ENCODE measurements around the gene ANTXR1. TPM values are rescaled to one million over a fixed set of nuclear protein-coding genes. Genes with fewer than 3 reads are reported as not detected.

The ANTXR1 gene
- total and polyA plus RNA-seq, 5 donors from 2014 or later: not detected

DNA sequence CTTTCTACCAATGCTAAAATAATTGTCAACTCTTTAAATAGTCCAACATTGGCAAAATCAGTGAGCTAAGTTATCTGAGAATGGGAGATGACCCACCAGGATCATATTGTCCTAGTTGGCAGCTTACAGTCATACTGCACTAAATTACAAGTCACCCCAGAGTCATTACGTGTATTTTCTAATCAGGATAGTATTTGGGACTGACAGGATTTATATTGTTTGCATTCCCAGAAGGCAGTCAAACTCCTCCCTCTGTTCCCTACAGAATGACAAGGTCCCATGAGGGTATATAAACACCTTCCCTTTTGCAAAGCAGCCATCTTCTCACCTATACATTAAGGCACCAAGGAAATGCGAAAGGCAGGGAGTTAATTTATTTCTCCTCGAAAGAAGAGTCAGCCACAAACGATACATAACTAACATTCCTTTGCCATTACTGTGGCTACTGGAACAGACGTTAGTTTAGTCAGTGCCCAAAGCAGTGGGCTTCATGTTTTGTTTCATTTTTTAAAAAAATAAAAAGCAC, 125.3 kb downstream of the ANTXR1 start:
- H3K36me3 ChIP-seq (ENCODE audit: control insufficient read depth, insufficient read depth, low read length): no peaks in the 10 kb centered on the region
- no peaks in the 10 kb centered on the region for H3K4me1 ChIP-seq (ENCODE audit: control insufficient read depth, insufficient read depth, low read length, poor library complexity, severe bottlenecking)
- H3K27ac ChIP-seq (ENCODE audit: insufficient read depth, low read length, poor library complexity, severe bottlenecking): no peak overlapping the region
- Mint-ChIP-seq H3K4me3 (no peak overlapping the region), H3K27ac (no peak overlapping the region), H3K27me3 (peaks cover 35% of the 10 kb centered on the region), H3K4me1 (no peaks in the 10 kb centered on the region), H3K9me3 (peaks cover 0 to 3% (median 0%) of the 10 kb centered on the region in 7 donors), H3K36me3 (no peaks in the 10 kb centered on the region)
- H3K27me3 ChIP-seq (ENCODE audit: control insufficient read depth, insufficient read depth, low read length): peaks cover 2% of the 10 kb centered on the region
- ATAC-seq (ENCODE audit: low read depth in 2 of 2) (no peak), DNase-seq (no peak)
- no peak overlapping the region for H3K4me3 ChIP-seq (ENCODE audit: low read depth, low read length)
- no peaks in the 10 kb centered on the region for H3K9me3 ChIP-seq (ENCODE audit: control insufficient read depth in 2 of 2, low read length in 2 of 2)

DNA sequence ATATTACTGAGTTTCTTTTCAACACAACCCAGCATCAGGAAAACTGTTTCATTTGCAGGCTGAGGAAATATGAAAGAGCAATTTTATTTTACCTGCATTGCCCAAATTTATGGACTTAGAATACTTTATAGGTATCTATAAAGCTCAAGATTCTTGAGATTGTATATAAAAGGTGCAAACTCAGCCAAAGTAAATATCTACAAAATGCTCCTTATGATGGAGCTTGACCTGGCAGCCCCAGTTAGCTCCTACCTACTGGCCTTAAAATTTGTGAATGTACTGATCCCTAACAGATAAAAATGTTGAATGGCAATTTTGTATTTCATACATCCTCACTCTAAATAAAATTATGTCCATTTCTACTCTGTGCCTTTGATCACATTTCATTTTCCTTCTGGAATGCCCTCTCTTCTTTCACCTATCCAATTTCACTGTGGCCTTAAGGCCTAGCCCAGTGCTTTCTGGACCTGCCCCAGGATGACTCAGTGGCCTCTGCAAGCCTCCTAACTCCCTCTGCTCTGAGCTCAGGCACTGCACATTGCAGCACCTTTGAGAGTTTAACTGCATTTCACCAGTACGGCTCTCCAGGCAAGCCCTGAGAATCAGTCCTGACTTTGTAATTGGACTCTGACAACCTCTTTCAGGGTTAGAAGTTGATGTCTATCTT, 125.9 kb downstream of the ANTXR1 start:
- no peak overlapping the region for H3K4me3 ChIP-seq (ENCODE audit: low read depth, low read length)
- no peaks in the 10 kb centered on the region for H3K4me1 ChIP-seq (ENCODE audit: control insufficient read depth, insufficient read depth, low read length, poor library complexity, severe bottlenecking)
- H3K36me3 ChIP-seq (ENCODE audit: control insufficient read depth, insufficient read depth, low read length): no peaks in the 10 kb centered on the region
- H3K27me3 ChIP-seq (ENCODE audit: control insufficient read depth, insufficient read depth, low read length): peaks cover 2% of the 10 kb centered on the region
- H3K9me3 Mint-ChIP-seq: peaks cover 0 to 3% (median 0%) of the 10 kb centered on the region in 7 donors
- H3K4me1 Mint-ChIP-seq: no peaks in the 10 kb centered on the region
- no peak overlapping the region for H3K27ac Mint-ChIP-seq
- ATAC-seq (ENCODE audit: low read depth in 2 of 2) (no peak), DNase-seq (no peak)
- H3K36me3 Mint-ChIP-seq: no peaks in the 10 kb centered on the region
- H3K27ac ChIP-seq (ENCODE audit: insufficient read depth, low read length, poor library complexity, severe bottlenecking): no peak overlapping the region
- H3K9me3 ChIP-seq (ENCODE audit: control insufficient read depth in 2 of 2, low read length in 2 of 2): no peaks in the 10 kb centered on the region
- H3K4me3 Mint-ChIP-seq: no peak overlapping the region
- H3K27me3 Mint-ChIP-seq: peaks cover 41% of the 10 kb centered on the region

DNA sequence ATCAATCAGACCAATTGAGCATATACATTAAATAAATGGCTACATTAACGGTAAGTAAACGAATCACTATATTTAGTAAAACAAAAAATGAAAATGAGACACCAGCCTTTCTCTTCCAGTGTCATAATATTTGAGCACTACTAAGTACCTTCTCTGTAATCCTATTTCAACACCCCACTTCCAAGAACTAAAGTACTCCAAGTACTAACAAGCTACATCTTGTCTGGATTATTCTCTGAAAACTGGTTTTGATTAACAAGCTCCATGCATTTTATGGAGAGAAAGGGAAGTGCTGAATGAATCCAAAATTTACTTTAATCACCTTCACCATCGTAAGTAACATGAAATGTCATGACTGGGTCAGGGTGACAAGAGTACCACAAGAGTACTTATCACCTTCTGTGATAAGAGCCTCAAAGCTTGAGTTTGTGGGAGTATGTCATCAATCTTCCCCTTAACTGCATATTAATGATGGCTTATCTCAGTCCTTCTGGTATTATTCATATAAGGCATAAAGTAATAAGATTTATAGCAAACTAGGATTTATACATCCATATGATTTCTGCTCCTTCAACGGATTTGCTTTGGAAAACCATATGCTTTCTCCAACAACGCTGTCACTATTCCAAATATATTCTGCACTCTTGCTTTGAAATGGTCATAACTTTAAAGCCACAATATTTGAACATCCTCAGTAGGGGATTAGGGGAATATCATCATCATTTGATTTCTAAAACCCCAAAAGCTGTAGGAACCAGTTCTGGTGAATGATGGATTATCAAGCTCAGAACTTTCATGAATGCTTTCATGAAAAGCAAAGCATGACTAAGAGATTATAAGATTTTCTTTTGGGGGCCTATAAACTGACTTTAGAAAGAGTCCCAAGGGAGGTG, 127.0 kb downstream of the ANTXR1 start:
- Histone ChIP-seq H3K4me1 (ENCODE audit: control insufficient read depth, insufficient read depth, low read length, poor library complexity, severe bottlenecking) (no peaks in the 10 kb centered on the region), H3K27me3 (ENCODE audit: control insufficient read depth, insufficient read depth, low read length) (peaks cover 2% of the 10 kb centered on the region), H3K36me3 (ENCODE audit: control insufficient read depth, insufficient read depth, low read length) (no peaks in the 10 kb centered on the region), H3K4me3 (ENCODE audit: low read depth, low read length) (no peak overlapping the region), H3K27ac (ENCODE audit: insufficient read depth, low read length, poor library complexity, severe bottlenecking) (no peak overlapping the region), H3K9me3 (ENCODE audit: control insufficient read depth in 2 of 2, low read length in 2 of 2) (no peaks in the 10 kb centered on the region)
- Mint-ChIP-seq H3K36me3 (no peaks in the 10 kb centered on the region), H3K4me1 (no peaks in the 10 kb centered on the region), H3K27me3 (peaks cover 41% of the 10 kb centered on the region), H3K27ac (no peak overlapping the region), H3K4me3 (no peak overlapping the region), H3K9me3 (peaks cover 0 to 3% (median 0%) of the 10 kb centered on the region in 7 donors)
- ATAC-seq (ENCODE audit: low read depth in 2 of 2) (no peak), DNase-seq (no peak)

- Mint-ChIP-seq H3K4me1 (no peaks in the 10 kb centered on the region), H3K9me3 (peaks cover 0 to 3% (median 0%) of the 10 kb centered on the region in 7 donors), H3K27me3 (peaks cover 39% of the 10 kb centered on the region), H3K4me3 (no peak overlapping the region), H3K36me3 (no peaks in the 10 kb centered on the region), H3K27ac (no peak overlapping the region)
- no peaks in the 10 kb centered on the region for H3K9me3 ChIP-seq (ENCODE audit: control insufficient read depth in 2 of 2, low read length in 2 of 2)
- ATAC-seq (ENCODE audit: low read depth in 2 of 2): no peak
- no peak overlapping the region for H3K27ac ChIP-seq (ENCODE audit: insufficient read depth, low read length, poor library complexity, severe bottlenecking)
- no peaks in the 10 kb centered on the region for H3K4me1 ChIP-seq (ENCODE audit: control insufficient read depth, insufficient read depth, low read length, poor library complexity, severe bottlenecking)
- no peaks in the 10 kb centered on the region for H3K36me3 ChIP-seq (ENCODE audit: control insufficient read depth, insufficient read depth, low read length)
- no peak for DNase-seq
- no peak overlapping the region for H3K4me3 ChIP-seq (ENCODE audit: low read depth, low read length)
- peaks cover 2% of the 10 kb centered on the region for H3K27me3 ChIP-seq (ENCODE audit: control insufficient read depth, insufficient read depth, low read length)
Measured at GRCh38 chr2:69141061-69141460, 128.1 kb downstream of the ANTXR1 start.

DNA sequence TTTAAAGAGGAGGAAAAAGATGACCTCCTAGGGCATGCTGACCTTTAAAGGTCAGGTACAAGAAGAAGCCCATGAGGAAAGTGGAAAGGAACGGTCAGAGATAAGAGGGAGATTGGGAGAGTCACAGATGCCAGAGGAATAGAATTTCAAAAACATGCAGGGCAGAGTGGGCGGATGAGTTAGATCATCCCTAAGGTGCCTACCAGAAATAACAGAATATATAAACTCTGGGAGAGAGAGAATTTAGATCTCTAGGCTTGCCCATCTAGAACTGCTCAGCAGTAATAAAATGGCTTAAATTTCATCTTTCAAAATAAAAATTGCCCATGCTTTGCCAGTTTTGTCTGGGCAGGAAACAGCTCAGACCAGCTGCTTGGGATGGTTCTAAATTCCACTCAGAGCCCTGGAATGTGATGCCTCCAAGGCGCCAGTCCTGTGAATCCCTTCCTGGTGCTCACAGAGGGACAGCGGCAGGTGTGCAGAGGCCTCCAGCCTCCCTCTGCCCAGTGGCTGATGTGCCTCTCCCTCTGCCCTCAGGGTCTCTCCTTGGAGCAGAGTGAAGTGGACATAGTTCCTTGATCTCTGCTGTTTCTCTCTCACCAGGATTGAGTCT, 130.9 kb downstream of the ANTXR1 start:
- ATAC-seq (ENCODE audit: low read depth in 2 of 2) (no peak), DNase-seq (no peak)
- Mint-ChIP-seq H3K27me3 (peaks cover 27% of the 10 kb centered on the region), H3K4me1 (no peaks in the 10 kb centered on the region), H3K27ac (no peak overlapping the region), H3K36me3 (no peaks in the 10 kb centered on the region), H3K4me3 (no peak overlapping the region), H3K9me3 (peaks cover 0 to 3% (median 0%) of the 10 kb centered on the region in 7 donors)
- H3K27me3 ChIP-seq (ENCODE audit: control insufficient read depth, insufficient read depth, low read length): peaks cover 2% of the 10 kb centered on the region
- no peaks in the 10 kb centered on the region for H3K4me1 ChIP-seq (ENCODE audit: control insufficient read depth, insufficient read depth, low read length, poor library complexity, severe bottlenecking)
- no peak overlapping the region for H3K27ac ChIP-seq (ENCODE audit: insufficient read depth, low read length, poor library complexity, severe bottlenecking)
- no peak overlapping the region for H3K4me3 ChIP-seq (ENCODE audit: low read depth, low read length)
- no peaks in the 10 kb centered on the region for H3K9me3 ChIP-seq (ENCODE audit: control insufficient read depth in 2 of 2, low read length in 2 of 2)
- H3K36me3 ChIP-seq (ENCODE audit: control insufficient read depth, insufficient read depth, low read length): no peaks in the 10 kb centered on the region

DNA sequence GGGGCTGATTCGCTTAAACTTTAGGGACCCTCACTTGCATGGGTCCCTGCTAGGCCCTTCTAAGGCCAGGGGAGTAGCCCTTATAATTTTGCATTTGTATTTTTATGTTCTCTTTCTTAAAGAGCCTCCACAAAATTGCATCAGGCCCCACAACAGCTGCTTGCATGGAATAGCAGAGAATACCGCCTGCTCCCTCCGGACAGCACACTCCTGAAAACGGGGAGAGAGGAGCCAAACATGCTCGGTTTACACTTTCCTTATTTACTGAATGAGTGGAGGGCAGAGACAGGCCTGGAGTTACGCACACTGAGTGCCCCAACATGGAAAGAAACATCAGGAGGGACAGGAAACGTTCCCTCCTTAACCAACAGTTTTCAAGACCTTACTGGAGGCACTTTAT, 132.2 kb downstream of the ANTXR1 start:
- Histone ChIP-seq H3K27ac (ENCODE audit: insufficient read depth, low read length, poor library complexity, severe bottlenecking) (no peak overlapping the region), H3K4me1 (ENCODE audit: control insufficient read depth, insufficient read depth, low read length, poor library complexity, severe bottlenecking) (no peaks in the 10 kb centered on the region), H3K9me3 (ENCODE audit: control insufficient read depth in 2 of 2, low read length in 2 of 2) (no peaks in the 10 kb centered on the region), H3K36me3 (ENCODE audit: control insufficient read depth, insufficient read depth, low read length) (no peaks in the 10 kb centered on the region), H3K4me3 (ENCODE audit: low read depth, low read length) (no peak overlapping the region), H3K27me3 (ENCODE audit: control insufficient read depth, insufficient read depth, low read length) (peaks cover 2% of the 10 kb centered on the region)
- H3K27ac Mint-ChIP-seq: no peak overlapping the region
- H3K4me1 Mint-ChIP-seq: no peaks in the 10 kb centered on the region
- ATAC-seq (ENCODE audit: low read depth in 2 of 2): no peak
- no peaks in the 10 kb centered on the region for H3K36me3 Mint-ChIP-seq
- no peak overlapping the region for H3K4me3 Mint-ChIP-seq
- no peak for DNase-seq
- H3K27me3 Mint-ChIP-seq: peaks cover 22% of the 10 kb centered on the region
- H3K9me3 Mint-ChIP-seq: peaks cover 0 to 3% (median 0%) of the 10 kb centered on the region in 7 donors

- ATAC-seq (ENCODE audit: low read depth in 2 of 2) (no peak), DNase-seq (no peak)
Measured at GRCh38 chr2:69147841-69148533, 135.0 kb downstream of the ANTXR1 start.

More at GRCh38 chr2:69147841-69148533, 135.0 kb downstream of the ANTXR1 start:
- Mint-ChIP-seq H3K27ac (no peak overlapping the region), H3K4me1 (no peaks in the 10 kb centered on the region), H3K36me3 (no peaks in the 10 kb centered on the region), H3K27me3 (peaks cover 9% of the 10 kb centered on the region), H3K9me3 (no peaks in the 10 kb centered on the region), H3K4me3 (no peak overlapping the region)
- H3K36me3 ChIP-seq (ENCODE audit: control insufficient read depth, insufficient read depth, low read length): no peaks in the 10 kb centered on the region
- H3K4me3 ChIP-seq (ENCODE audit: low read depth, low read length): no peak overlapping the region
- no peaks in the 10 kb centered on the region for H3K27me3 ChIP-seq (ENCODE audit: control insufficient read depth, insufficient read depth, low read length)
- H3K4me1 ChIP-seq (ENCODE audit: control insufficient read depth, insufficient read depth, low read length, poor library complexity, severe bottlenecking): no peaks in the 10 kb centered on the region
- no peaks in the 10 kb centered on the region for H3K9me3 ChIP-seq (ENCODE audit: control insufficient read depth in 2 of 2, low read length in 2 of 2)
- no peak overlapping the region for H3K27ac ChIP-seq (ENCODE audit: insufficient read depth, low read length, poor library complexity, severe bottlenecking)

Measured in CD4-positive, CD25-positive, alpha-beta regulatory T cell (primary cell).